ENCODE measurements around the gene RASGRP4. TPM values are rescaled to one million over a fixed set of nuclear protein-coding genes. Genes with fewer than 3 reads are reported as not detected.
"Not testable (repeated sequence)": the region's sequence is repeated elsewhere in the genome, so short reads cannot be mapped to it uniquely, and the experiment has no call there.

RASGRP4 gene
- total RNA-seq, 2 donors from 2014 or later = 10.1 to 11.3 TPM

DNA sequence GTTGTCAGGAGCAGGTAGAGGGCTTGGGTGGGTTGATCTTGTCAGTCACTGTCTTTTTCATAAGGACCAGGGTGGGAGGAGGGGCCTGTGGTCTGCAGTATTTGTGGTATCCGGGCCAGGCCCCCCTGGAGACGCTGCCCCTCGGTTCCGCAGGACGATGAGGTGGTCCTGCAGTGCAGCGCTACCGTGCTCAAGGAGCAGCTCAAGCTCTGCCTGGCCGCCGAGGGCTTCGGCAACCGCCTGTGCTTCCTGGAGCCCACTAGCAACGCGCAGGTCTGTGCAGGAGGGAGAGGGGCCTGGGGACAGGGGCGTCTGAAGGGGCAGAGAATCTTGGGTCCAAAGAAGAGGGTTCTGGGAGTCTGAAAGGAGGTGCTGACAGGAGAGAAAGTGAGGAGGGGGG is 14.6 kb upstream of the RASGRP4 start:
- Mint-ChIP-seq H3K9me3 (no peaks in the 10 kb centered on the region), H3K27me3 (ENCODE audit: low read depth) (no peaks in the 10 kb centered on the region), H3K4me3 (no peak overlapping the region), H3K27ac (no peak overlapping the region), H3K36me3 (ENCODE audit: insufficient read depth in 2 of 2) (peaks cover 0 to 3% of the 10 kb centered on the region in 2 donors), H3K4me1 (ENCODE audit: low read depth) (peaks cover 11% of the 10 kb centered on the region)
- DNase-seq (no peak), ATAC-seq (replicated peaks in 1 of 2) (no peak)

DNA sequence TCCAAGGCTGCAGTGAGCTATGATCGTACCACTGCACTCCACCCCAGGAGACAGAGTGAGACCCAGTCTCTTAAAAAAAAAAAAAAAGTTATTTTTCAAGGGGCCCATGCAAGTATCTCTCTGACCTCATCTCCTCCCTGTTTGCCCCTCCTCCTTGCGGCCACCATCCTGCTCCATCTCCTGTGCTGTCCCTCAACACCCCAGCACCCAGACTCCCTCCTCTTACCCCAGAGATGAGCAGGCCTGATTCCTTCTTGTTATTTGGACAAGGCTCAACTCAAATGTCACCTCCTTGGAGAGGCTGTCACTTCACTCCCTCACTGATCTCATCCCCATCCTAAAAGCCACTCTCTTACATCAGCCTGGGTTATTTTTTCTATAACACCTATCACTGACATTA is 11.9 kb upstream of the RASGRP4 start:
- no peak overlapping the region for H3K27ac Mint-ChIP-seq
- no peaks in the 10 kb centered on the region for H3K36me3 Mint-ChIP-seq (ENCODE audit: insufficient read depth in 2 of 2)
- ATAC-seq (replicated peaks in 1 of 2) = no peak
- H3K9me3 Mint-ChIP-seq = no peaks in the 10 kb centered on the region
- no peak for DNase-seq
- H3K27me3 Mint-ChIP-seq (ENCODE audit: low read depth) = peaks cover 12% of the 10 kb centered on the region
- no peak overlapping the region for H3K4me3 Mint-ChIP-seq
- H3K4me1 Mint-ChIP-seq (ENCODE audit: low read depth) = peaks cover 25% of the 10 kb centered on the region

DNA sequence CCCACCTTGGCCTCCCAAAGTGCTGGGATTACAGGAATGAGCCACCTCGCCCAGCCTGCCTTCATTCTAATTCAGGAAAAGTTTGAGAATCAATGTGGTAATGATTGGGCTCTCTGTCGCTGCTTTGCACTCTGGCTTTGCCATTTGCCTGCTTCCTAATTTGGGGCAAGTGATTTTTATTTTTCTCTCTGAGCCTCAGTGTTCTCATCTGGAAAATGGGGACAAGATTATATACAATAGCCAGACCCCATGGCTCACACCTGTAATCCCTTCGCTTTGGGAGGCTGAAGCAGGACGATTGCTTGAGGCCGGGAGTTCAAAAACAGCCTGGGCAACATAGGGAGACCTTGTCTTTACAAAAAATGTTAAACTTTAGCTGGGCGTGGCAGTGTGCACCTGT is 11.3 kb upstream of the RASGRP4 start:
- DNase-seq (no peak), ATAC-seq (replicated peaks in 1 of 2) (no peak)
- peaks cover 12% of the 10 kb centered on the region for H3K27me3 Mint-ChIP-seq (ENCODE audit: low read depth)
- H3K9me3 Mint-ChIP-seq = no peaks in the 10 kb centered on the region
- no peak overlapping the region for H3K27ac Mint-ChIP-seq
- no peak overlapping the region for H3K4me3 Mint-ChIP-seq
- H3K4me1 Mint-ChIP-seq (ENCODE audit: low read depth) = peaks cover 25% of the 10 kb centered on the region
- H3K36me3 Mint-ChIP-seq (ENCODE audit: insufficient read depth in 2 of 2) = no peaks in the 10 kb centered on the region

DNA sequence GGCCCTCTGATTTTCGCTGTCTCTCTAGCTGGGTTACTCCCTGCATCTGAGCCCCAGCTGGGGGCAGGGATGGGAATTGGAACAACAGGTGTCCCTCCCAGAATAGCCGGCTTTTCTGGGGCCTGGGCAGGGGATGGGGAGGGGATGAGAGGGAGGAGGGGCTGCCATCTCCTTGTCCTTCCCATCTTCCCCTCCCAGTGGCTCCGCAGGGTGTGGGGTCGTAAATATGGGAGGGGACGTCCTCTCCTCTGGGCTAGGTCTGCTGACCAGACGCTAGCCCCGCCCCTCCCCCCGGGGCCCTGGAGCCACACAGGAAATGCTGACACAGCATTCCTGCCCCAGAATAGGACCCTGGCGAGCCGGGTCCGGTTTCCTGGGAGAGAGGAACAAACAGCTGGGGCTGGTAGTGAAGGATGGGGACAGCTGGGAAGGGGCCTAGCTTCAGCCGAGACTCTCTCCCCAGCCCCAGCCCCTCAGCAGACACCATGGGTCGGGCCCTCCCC is 8.6 kb upstream of the RASGRP4 start:
- peaks cover 12% of the 10 kb centered on the region for H3K27me3 Mint-ChIP-seq (ENCODE audit: low read depth)
- H3K4me3 Mint-ChIP-seq = peak overlapping the region; percentile 25 to 61
- no peaks in the 10 kb centered on the region for H3K9me3 Mint-ChIP-seq
- DNase-seq (no peak), ATAC-seq (replicated peaks in 1 of 2) (no peak)
- no peak overlapping the region for H3K27ac Mint-ChIP-seq
- peaks cover 29% of the 10 kb centered on the region for H3K4me1 Mint-ChIP-seq (ENCODE audit: low read depth)
- no peaks in the 10 kb centered on the region for H3K36me3 Mint-ChIP-seq (ENCODE audit: insufficient read depth in 2 of 2)

DNA sequence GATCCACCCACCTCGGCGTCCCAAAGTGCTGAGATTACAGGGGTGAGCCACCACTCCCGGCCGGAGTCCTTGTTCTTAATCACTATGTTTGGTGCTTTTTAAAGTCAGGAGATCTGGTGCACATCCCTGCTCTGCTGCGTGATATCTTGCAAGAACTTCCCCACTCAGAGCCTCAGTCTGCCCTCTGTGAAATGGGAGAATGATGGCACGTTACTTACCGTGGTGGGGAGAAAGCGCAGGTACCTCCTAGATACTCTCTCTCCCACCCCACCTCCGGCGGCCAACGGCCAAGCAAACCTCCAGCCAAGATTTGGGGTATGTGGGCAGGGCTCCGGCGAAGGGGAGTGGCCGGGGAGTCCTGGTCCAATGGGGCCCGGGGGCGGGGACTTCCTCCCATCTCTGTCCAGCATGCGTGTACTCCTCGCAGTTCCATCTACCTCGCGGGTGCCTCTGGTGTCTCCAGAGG is 7.3 kb upstream of the RASGRP4 start, which contains the start of gene RYR1:
TSS of gene RYR1 (plus strand) at position 424 of the 466 bp plus-strand sequence. CDS start 139 bp downstream, outside the sequence.
- Mint-ChIP-seq H3K4me1 (ENCODE audit: low read depth) (peaks cover 40% of the 10 kb centered on the region), H3K27ac (peak within 1 kb of the TSS; percentile 8), H3K36me3 (ENCODE audit: insufficient read depth in 2 of 2) (no peaks in the 10 kb centered on the region), H3K9me3 (no peaks in the 10 kb centered on the region), H3K4me3 (peak within 1 kb of the TSS; percentile 61 to 74), H3K27me3 (ENCODE audit: low read depth) (peaks cover 12% of the 10 kb centered on the region)
- peak; percentile 71 to 78 for ATAC-seq (replicated peaks in 1 of 2)
- DNase-seq = peak; percentile 75 to 76

DNA sequence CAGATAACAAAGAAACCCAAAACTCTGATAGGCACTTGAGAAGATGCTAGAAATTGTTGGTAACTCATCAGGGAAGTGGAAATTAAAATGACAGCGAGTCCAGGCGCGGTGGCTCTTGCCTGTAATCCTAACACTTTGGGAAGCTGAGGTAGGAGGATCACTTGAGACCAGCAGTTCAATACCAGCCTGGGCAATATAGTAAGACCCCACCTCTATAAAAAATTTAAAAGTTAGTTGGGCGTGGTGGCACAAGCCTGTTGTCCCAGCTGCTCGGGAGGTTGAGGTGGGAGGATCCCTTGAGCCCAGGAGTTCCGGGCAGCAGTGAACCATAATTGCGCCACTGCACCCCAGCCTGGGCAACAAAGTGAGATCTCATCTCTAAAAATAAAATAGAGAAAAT is 4.9 kb upstream of the RASGRP4 start:
- Mint-ChIP-seq H3K4me3 (no peak overlapping the region), H3K27ac (no peak overlapping the region), H3K4me1 (ENCODE audit: low read depth) (peaks cover 56% of the 10 kb centered on the region), H3K27me3 (ENCODE audit: low read depth) (peaks cover 12% of the 10 kb centered on the region), H3K36me3 (ENCODE audit: insufficient read depth in 2 of 2) (no peaks in the 10 kb centered on the region), H3K9me3 (no peaks in the 10 kb centered on the region)
- no peak for DNase-seq
- ATAC-seq (replicated peaks in 1 of 2) = no peak

DNA sequence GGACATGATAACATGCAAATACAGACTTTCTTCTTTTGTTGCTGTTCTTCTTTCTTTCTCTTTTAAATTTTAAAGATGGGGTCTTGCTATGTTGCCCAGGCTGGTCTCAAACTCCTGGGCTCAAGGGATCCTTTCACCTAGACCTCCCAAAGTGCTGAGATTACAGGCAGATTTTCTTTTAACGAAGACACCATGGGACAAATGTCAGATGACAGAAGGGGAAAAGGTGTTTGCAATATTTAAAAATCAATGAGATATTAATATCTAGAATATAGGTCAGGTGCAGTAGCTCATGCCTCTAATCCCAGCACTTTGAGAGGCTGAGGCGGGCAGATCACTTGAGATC is 3.8 kb upstream of the RASGRP4 start:
- Mint-ChIP-seq H3K27ac (peak overlapping the region; percentile 91), H3K4me1 (ENCODE audit: low read depth) (peaks cover 56% of the 10 kb centered on the region), H3K27me3 (ENCODE audit: low read depth) (peaks cover 12% of the 10 kb centered on the region), H3K4me3 (peak overlapping the region; percentile 64 to 66), H3K36me3 (ENCODE audit: insufficient read depth in 2 of 2) (no peaks in the 10 kb centered on the region), H3K9me3 (no peaks in the 10 kb centered on the region)
- no peak for ATAC-seq (replicated peaks in 1 of 2)
- no peak for DNase-seq

DNA sequence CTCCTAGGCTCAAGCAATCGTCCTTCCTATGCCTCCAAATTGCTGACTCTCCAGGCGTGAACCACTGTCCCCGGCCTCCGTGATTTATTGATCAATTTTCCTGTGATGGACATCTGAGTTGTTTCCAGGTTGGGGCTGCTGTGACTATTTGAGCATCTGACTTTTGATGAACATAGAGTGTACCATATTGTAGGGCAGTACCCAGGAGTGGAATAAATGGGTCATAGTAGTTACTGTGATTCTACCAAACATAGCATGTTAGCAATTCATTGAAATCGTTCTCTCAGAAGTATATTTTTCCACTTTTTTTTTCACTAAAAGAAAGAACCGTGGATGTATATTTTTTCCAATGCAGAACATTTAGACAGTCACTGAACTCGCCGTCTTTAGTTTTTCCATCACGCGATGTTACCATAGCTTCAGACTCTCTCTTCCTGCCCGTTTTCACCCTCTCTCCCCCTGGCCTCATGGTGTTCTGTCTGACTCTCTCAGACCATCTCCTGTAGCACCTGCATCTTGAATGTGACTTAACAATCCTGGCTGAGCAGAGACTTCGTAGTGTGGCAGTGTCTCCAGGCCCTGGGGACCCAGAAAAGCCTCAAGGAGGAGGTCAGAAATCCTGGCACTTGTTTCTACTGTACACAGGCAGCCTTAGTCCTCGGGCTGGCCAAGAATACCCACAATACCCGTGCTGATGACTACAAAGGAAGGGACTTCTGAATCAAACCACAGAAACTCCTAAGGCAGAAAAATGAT is 3.2 kb upstream of the RASGRP4 start:
- peak overlapping the region; percentile 64 to 66 for H3K4me3 Mint-ChIP-seq
- no peaks in the 10 kb centered on the region for H3K36me3 Mint-ChIP-seq (ENCODE audit: insufficient read depth in 2 of 2)
- peak overlapping the region; percentile 91 for H3K27ac Mint-ChIP-seq
- peaks cover 53% of the 10 kb centered on the region for H3K4me1 Mint-ChIP-seq (ENCODE audit: low read depth)
- H3K27me3 Mint-ChIP-seq (ENCODE audit: low read depth) = peaks cover 8% of the 10 kb centered on the region
- DNase-seq (peak; percentile 40 to 47), ATAC-seq (replicated peaks in 1 of 2) (peak; percentile 52 to 58)
- H3K9me3 Mint-ChIP-seq = no peaks in the 10 kb centered on the region

DNA sequence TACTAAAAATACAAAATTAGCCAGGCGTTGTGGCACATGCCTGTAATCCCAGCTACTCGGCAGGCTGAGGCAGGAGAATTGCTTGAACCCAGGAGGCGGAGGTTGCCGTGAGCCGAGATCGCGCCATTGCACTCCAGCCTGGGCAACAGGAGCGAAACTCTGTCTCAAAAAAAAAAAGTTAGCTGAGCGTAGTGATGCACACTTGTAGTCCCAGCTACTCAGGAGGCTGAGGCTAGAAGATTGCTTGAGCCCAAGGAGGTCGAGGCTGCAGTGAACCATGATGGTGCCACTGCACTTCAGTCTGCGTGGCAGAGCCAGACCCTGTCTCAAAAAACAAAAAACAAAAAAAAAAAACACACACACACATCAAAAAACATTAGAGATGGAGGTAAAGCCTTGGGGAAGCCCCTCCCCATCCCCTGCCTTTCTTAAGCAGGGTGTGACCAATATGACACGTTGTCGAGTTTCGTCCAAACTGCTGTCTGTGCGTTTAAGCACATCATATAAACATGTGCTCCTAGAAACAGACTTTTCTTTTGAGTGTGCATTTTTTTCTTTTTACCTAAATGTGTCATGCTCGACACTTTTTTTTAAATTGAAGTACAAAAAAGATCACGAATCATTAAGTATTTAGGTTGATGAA is 1.1 kb upstream of the RASGRP4 start:
- ATAC-seq (replicated peaks in 1 of 2) (peak; percentile 87 to 89), DNase-seq (peak; percentile 70 to 79)
- H3K4me1 Mint-ChIP-seq (ENCODE audit: low read depth) = peaks cover 42% of the 10 kb centered on the region
- H3K36me3 Mint-ChIP-seq (ENCODE audit: insufficient read depth in 2 of 2); H3K9me3 Mint-ChIP-seq; H3K27me3 Mint-ChIP-seq (ENCODE audit: low read depth): not testable (repeated sequence)
- peak overlapping the region; percentile 96 for H3K27ac Mint-ChIP-seq
- peak overlapping the region; percentile 77 to 94 for H3K4me3 Mint-ChIP-seq

DNA sequence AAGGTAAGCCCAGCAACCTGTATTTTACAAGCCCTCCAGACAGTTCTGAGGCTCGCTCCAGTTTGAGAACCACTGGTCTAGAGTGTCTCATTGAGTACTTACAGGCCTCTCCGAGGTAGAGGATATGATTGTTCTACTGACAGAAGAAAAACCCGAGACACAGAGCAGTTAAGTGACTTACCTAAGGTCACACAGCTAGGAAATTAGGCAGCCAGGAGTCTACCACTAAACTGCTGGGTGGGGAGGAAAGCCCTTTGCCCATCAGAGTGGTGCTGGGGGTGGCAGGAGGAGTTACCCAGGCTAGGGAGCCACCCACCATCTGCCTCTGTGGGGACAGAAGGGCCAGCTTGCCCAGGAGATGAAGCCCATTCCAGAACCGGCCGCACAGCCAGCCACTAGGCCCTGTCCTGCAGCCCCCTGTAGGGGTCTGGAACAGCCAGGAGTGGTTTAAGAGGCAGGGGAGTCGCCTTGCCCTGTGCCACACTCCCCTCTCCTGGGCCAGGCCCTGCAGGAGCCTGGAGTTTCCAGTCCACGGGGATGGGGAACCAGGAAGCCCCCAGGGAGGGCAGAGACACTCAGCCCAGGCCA is 703 bp downstream of the RASGRP4 start:
- DNase-seq = no peak
- H3K27ac Mint-ChIP-seq = no peak overlapping the region
- H3K9me3 Mint-ChIP-seq = no peaks in the 10 kb centered on the region
- H3K4me1 Mint-ChIP-seq (ENCODE audit: low read depth) = peaks cover 37% of the 10 kb centered on the region
- peak overlapping the region; percentile 77 to 94 for H3K4me3 Mint-ChIP-seq
- no peaks in the 10 kb centered on the region for H3K27me3 Mint-ChIP-seq (ENCODE audit: low read depth)
- no peaks in the 10 kb centered on the region for H3K36me3 Mint-ChIP-seq (ENCODE audit: insufficient read depth in 2 of 2)
- ATAC-seq (replicated peaks in 1 of 2) = no peak

DNA sequence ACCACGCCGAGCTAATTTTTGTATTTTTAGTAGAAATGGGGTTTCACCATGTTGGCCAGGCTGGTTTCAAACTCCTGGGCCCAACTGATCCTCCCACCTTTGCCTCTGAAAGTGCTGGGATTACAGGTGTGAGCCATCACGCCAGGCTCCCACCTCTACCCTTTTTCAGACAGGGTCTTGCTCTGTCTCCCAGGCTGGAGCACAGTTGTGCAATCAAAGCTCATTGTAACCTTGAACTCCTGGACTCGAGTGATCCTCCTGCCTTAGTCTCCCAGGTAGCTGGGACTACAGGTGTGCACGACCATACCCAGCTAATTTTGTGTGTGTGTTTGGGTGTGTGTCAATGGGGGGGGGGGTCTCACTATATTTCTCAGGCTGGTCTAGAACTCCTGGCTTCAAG is 1.7 kb downstream of the RASGRP4 start:
- H3K36me3 Mint-ChIP-seq (ENCODE audit: insufficient read depth in 2 of 2) = no peaks in the 10 kb centered on the region
- no peak for DNase-seq
- no peak overlapping the region for H3K4me3 Mint-ChIP-seq
- no peak overlapping the region for H3K27ac Mint-ChIP-seq
- no peaks in the 10 kb centered on the region for H3K9me3 Mint-ChIP-seq
- no peak for ATAC-seq (replicated peaks in 1 of 2)
- no peaks in the 10 kb centered on the region for H3K27me3 Mint-ChIP-seq (ENCODE audit: low read depth)
- peaks cover 30% of the 10 kb centered on the region for H3K4me1 Mint-ChIP-seq (ENCODE audit: low read depth)

DNA sequence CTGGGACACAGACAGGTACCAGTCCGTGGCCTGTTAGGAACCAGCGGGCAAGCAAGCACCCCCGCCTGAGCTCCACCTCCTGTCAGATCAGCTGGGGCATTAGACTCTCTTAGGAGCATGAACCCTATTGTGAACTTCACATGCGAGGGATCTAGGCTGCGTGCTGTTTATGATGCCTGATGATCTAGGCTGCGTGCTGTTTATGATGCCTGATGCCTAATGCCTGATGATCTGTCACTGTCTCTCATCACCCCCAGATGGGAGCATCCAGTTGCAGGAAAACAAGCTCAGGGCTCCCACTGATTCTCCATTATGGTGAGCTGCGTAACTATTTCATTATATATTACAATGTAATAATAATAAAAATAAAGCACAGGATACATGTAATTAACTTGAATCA is 3.6 kb downstream of the RASGRP4 start:
- Mint-ChIP-seq H3K4me1 (ENCODE audit: low read depth) (peaks cover 29% of the 10 kb centered on the region), H3K27ac (no peak overlapping the region), H3K27me3 (ENCODE audit: low read depth) (no peaks in the 10 kb centered on the region), H3K4me3 (no peak overlapping the region), H3K9me3 (no peaks in the 10 kb centered on the region), H3K36me3 (ENCODE audit: insufficient read depth in 2 of 2) (no peaks in the 10 kb centered on the region)
- DNase-seq = no peak
- no peak for ATAC-seq (replicated peaks in 1 of 2)

DNA sequence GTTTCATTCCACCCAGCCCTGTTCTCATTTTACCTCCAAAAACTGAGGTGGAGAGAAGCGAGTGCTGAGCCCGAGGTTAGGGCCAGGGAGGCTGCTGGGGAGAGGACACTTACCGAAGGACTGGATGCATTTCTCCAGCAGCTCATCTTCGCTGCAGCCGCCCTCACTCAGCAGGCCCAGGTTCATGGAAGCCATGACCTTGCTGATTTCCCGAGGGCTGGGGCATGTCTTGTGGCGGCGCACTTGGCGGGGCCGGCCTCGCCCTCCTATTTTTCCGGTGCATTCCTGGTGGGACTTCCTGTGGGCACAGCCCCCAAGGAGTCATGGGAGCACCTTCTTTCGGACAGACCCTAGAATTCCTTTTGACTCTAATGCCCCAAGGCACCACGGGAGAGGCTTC is 4.2 kb downstream of the RASGRP4 start:
- ATAC-seq (replicated peaks in 1 of 2) (no peak), DNase-seq (no peak)
- Mint-ChIP-seq H3K27me3 (ENCODE audit: low read depth) (no peaks in the 10 kb centered on the region), H3K27ac (no peak overlapping the region), H3K9me3 (no peaks in the 10 kb centered on the region), H3K36me3 (ENCODE audit: insufficient read depth in 2 of 2) (no peaks in the 10 kb centered on the region), H3K4me1 (ENCODE audit: low read depth) (peaks cover 29% of the 10 kb centered on the region), H3K4me3 (no peak overlapping the region)
